ENCODE measurements around the gene VAPB.

The VAPB gene

DNA sequence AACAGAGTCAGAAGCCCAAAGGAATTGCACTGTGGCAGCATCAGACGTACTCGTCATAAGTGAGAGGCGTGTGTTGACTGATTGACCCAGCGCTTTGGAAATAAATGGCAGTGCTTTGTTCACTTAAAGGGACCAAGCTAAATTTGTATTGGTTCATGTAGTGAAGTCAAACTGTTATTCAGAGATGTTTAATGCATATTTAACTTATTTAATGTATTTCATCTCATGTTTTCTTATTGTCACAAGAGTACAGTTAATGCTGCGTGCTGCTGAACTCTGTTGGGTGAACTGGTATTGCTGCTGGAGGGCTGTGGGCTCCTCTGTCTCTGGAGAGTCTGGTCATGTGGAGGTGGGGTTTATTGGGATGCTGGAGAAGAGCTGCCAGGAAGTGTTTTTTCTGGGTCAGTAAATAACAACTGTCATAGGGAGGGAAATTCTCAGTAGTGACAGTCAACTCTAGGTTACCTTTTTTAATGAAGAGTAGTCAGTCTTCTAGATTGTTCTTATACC, 55.8 kb downstream of the VAPB start:
- TF ChIP-seq POLR2AphosphoS5 (IDR thresholded peaks at IDR 0.05; ENCODE audit: low read depth): no peak
- no peak for TF ChIP-seq SPI1 (IDR thresholded peaks at IDR 0.05; ENCODE audit: borderline replicate concordance, low read depth)
- TF ChIP-seq, protein P1, sequence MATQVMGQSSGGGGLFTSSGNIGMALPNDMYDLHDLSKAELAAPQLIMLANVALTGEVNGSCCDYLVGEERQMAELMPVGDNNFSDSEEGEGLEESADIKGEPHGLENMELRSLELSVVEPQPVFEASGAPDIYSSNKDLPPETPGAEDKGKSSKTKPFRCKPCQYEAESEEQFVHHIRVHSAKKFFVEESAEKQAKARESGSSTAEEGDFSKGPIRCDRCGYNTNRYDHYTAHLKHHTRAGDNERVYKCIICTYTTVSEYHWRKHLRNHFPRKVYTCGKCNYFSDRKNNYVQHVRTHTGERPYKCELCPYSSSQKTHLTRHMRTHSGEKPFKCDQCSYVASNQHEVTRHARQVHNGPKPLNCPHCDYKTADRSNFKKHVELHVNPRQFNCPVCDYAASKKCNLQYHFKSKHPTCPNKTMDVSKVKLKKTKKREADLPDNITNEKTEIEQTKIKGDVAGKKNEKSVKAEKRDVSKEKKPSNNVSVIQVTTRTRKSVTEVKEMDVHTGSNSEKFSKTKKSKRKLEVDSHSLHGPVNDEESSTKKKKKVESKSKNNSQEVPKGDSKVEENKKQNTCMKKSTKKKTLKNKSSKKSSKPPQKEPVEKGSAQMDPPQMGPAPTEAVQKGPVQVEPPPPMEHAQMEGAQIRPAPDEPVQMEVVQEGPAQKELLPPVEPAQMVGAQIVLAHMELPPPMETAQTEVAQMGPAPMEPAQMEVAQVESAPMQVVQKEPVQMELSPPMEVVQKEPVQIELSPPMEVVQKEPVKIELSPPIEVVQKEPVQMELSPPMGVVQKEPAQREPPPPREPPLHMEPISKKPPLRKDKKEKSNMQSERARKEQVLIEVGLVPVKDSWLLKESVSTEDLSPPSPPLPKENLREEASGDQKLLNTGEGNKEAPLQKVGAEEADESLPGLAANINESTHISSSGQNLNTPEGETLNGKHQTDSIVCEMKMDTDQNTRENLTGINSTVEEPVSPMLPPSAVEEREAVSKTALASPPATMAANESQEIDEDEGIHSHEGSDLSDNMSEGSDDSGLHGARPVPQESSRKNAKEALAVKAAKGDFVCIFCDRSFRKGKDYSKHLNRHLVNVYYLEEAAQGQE (IDR thresholded peaks at IDR 0.05; ENCODE audit: insufficient replicate concordance, low read depth): no peak
- Histone ChIP-seq H3K27me3 (ENCODE audit: insufficient read depth, poor library complexity, severe bottlenecking) (no peaks in the 10 kb centered on the region), H3K4me3 (replicated peaks; ENCODE audit: insufficient read depth, low read length) (no peak overlapping the region), H3K27ac (replicated peaks) (no peak overlapping the region)
- no peak for DNase-seq (ENCODE audit: low read depth in 1 of 2, low spot score in 1 of 2)

DNA sequence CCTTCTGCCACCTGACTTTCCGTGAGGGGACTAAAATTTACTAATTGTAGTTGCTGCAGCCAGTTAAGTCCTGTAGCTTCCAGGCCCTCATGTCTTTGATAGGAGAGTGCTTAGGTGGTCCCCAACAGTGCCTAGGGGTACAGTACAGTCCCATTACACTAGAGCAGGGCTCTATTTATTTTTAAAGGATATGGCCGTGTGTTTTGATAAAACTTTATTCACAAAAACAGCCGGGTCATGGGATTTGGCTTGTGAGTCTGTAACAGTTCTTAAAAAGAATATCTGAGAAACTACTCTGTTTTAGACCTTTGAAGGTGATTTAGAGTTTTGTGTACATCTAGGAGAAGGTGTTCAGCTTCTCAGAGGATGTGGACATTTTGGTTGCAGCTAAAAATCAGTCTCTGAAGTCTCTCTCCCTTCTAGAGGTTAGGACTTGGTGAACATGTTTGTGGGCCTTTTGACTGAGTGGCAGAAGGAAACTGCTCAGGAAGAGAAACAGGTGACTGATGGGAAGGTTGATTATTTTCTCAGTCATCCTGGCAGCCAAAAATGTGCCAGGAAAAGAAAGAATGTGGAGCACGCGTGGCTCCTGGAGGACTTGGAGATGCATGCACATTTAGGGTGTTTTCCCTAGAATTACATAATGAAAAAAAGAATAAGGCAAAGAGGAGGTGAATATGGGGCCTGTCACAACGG, 57.4 kb downstream of the VAPB start:
- TF ChIP-seq, protein P1 (IDR thresholded peaks at IDR 0.05; ENCODE audit: insufficient replicate concordance, low read depth): no peak
- no peak for TF ChIP-seq POLR2AphosphoS5 (IDR thresholded peaks at IDR 0.05; ENCODE audit: low read depth)
- no peak for TF ChIP-seq GABPA (IDR thresholded peaks at IDR 0.05; ENCODE audit: low read depth)
- TF ChIP-seq SPI1 (IDR thresholded peaks at IDR 0.05; ENCODE audit: borderline replicate concordance, low read depth): no peak
- TF ChIP-seq, protein P2, sequence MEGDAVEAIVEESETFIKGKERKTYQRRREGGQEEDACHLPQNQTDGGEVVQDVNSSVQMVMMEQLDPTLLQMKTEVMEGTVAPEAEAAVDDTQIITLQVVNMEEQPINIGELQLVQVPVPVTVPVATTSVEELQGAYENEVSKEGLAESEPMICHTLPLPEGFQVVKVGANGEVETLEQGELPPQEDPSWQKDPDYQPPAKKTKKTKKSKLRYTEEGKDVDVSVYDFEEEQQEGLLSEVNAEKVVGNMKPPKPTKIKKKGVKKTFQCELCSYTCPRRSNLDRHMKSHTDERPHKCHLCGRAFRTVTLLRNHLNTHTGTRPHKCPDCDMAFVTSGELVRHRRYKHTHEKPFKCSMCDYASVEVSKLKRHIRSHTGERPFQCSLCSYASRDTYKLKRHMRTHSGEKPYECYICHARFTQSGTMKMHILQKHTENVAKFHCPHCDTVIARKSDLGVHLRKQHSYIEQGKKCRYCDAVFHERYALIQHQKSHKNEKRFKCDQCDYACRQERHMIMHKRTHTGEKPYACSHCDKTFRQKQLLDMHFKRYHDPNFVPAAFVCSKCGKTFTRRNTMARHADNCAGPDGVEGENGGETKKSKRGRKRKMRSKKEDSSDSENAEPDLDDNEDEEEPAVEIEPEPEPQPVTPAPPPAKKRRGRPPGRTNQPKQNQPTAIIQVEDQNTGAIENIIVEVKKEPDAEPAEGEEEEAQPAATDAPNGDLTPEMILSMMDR (IDR thresholded peaks at IDR 0.05; ENCODE audit: insufficient read depth, low read length): no peak
- no peak overlapping the region for H3K27ac ChIP-seq (replicated peaks)
- no peaks in the 10 kb centered on the region for H3K27me3 ChIP-seq (ENCODE audit: insufficient read depth, poor library complexity, severe bottlenecking)

DNA sequence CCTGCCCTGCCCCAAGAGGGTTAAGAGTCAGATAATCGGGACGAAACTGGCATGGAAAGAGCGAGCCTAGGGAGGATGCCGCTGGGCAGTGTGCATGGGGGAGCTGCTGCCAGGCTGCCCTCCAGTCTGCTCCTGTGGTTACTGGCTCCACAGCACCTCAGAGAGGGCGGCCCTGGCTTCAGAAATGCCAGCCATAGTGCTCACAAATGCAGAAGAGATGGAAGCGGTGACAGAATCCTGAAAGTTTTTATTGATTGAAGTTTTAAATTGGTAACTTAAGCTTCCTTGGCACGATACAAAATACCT, 57.9 kb downstream of the VAPB start:
- TF ChIP-seq GABPA (IDR thresholded peaks at IDR 0.05; ENCODE audit: low read depth): no peak
- no peak for TF ChIP-seq POLR2AphosphoS5 (IDR thresholded peaks at IDR 0.05; ENCODE audit: low read depth)
- TF ChIP-seq, protein P2 (IDR thresholded peaks at IDR 0.05; ENCODE audit: insufficient read depth, low read length): no peak
- Histone ChIP-seq H3K27me3 (ENCODE audit: insufficient read depth, poor library complexity, severe bottlenecking) (no peaks in the 10 kb centered on the region), H3K4me3 (replicated peaks; ENCODE audit: insufficient read depth, low read length) (no peak overlapping the region), H3K27ac (replicated peaks) (no peak overlapping the region)
- DNase-seq (ENCODE audit: low read depth in 1 of 2, low spot score in 1 of 2): no peak

More for the DNA sequence above, 57.4 kb downstream of the VAPB start:
- no peak overlapping the region for H3K4me3 ChIP-seq (replicated peaks; ENCODE audit: insufficient read depth, low read length)
- DNase-seq (ENCODE audit: low read depth in 1 of 2, low spot score in 1 of 2): no peak

DNA sequence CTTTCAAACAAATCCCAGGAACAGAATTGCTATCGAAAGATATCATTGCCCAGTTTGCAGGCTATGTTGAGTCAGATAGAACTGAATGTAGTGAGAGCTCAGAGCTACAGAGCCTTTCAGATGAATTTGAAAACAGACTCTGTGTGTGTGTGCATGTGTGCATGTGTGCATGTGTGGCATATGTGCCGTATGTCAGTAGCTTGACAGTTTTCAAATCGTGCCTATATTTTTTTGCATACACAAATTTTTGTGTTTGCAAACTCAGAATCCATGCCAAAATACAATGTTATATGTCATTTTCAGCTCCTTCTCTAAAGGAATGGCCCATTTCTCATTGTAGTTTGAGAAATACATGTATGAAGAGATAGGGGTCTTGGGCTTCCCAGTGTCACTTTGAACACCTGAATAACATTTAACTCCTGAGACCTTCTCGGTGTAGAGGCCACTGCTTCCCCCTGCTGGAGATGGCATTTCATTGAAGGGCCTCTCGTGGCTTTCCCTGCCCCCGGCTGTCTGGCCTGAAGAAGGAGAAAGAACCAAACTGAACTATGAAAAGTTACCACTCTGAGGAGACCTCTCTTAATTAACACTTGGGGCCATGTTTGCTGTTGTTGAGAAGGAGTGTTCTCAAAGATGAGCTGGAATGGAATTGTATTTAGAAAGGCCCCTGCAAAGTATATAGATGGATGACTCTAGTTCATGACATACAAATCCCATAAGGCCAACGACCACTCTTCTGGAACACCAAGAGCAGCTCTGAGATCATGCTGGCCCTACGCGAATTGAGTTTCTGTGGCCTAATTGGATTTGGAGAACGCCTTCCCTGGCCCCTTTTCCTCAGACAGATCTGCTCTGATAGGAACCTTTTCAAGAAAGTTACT, 58.7 kb downstream of the VAPB start:
- Histone ChIP-seq H3K27me3 (ENCODE audit: insufficient read depth, poor library complexity, severe bottlenecking) (no peaks in the 10 kb centered on the region), H3K27ac (replicated peaks) (no peak overlapping the region), H3K4me3 (replicated peaks; ENCODE audit: insufficient read depth, low read length) (no peak overlapping the region)
- DNase-seq (ENCODE audit: low read depth in 1 of 2, low spot score in 1 of 2): peak in 1 of 2 experiments; percentile 46
- TF ChIP-seq POLR2AphosphoS5 (IDR thresholded peaks at IDR 0.05; ENCODE audit: low read depth): no peak
- no peak for TF ChIP-seq SPI1 (IDR thresholded peaks at IDR 0.05; ENCODE audit: borderline replicate concordance, low read depth)
- TF ChIP-seq GABPA (IDR thresholded peaks at IDR 0.05; ENCODE audit: low read depth): no peak
- TF ChIP-seq, protein P1 (IDR thresholded peaks at IDR 0.05; ENCODE audit: insufficient replicate concordance, low read depth): no peak
